Natural killer cell (primary cell): ENCODE results near the gene AKT1. TPM values are rescaled to one million over a fixed set of nuclear protein-coding genes. Genes with fewer than 3 reads are reported as not detected.

ENCODE experiments used
- ATAC-seq, 3 donors: fragments of 150-1000 bp in 2 of 3; fragments of 200-7000 bp in 1 of 3; cut with Tn5 transposase; 1 replicate in 1 of 3; 2 replicates in 2 of 3; pipeline ENCODE4 v1.10.0; 2021; ENCODE audit warnings: mild to moderate bottlenecking in 2 of 3, moderate library complexity in 2 of 3
- DNase-seq, 2 donors: peaks; one replicate each; pipeline versions ENCODE4 v3.0.0 to v3.0.0-alpha.2; 2013 to 2021; ENCODE audit warnings: mixed read lengths in 1 of 2
- H3K27ac ChIP-seq: one replicate; pipeline ENCODE4 v1.5.1; 2013; ENCODE audit warnings: mild to moderate bottlenecking, low read length
- H3K27me3 ChIP-seq: one replicate; pipeline ENCODE4 v1.6.1; 2013; ENCODE audit warnings: low read length; ENCODE audit not compliant: control insufficient read depth, insufficient read depth
- H3K36me3 ChIP-seq: one replicate; pipeline ENCODE4 v1.6.1; 2013; ENCODE audit warnings: low read length; ENCODE audit not compliant: control insufficient read depth, insufficient read depth
- H3K4me1 ChIP-seq: one replicate; pipeline ENCODE4 v1.6.1; 2013; ENCODE audit warnings: low read length; ENCODE audit not compliant: control insufficient read depth, insufficient read depth
- H3K4me3 ChIP-seq: one replicate; pipeline ENCODE4 v1.5.1; 2013; ENCODE audit warnings: low read length
- H3K9me3 ChIP-seq: one replicate; pipeline ENCODE4 v1.6.1; 2013; ENCODE audit warnings: low read length; ENCODE audit not compliant: control insufficient read depth, insufficient read depth
- H3K27ac Mint-ChIP-seq, 2 donors: one replicate each; pipeline ENCODE4 v1.8.0; 2022; ENCODE audit warnings: mild to moderate bottlenecking in 2 of 2, mixed read lengths in 2 of 2, moderate library complexity in 1 of 2
- H3K27me3 Mint-ChIP-seq, 2 donors: one replicate each; pipeline ENCODE4 v1.8.0; 2022; ENCODE audit warnings: low read depth in 2 of 2, mixed read lengths in 2 of 2
- H3K36me3 Mint-ChIP-seq: one replicate; pipeline ENCODE4 v1.8.0; 2022; ENCODE audit warnings: mixed read lengths
- H3K4me1 Mint-ChIP-seq, 2 donors: one replicate each; pipeline ENCODE4 v1.8.0; 2022; ENCODE audit warnings: mixed read lengths in 2 of 2
- H3K4me3 Mint-ChIP-seq: one replicate; pipeline ENCODE4 v1.8.0; 2022; ENCODE audit warnings: mild to moderate bottlenecking, moderate library complexity, mixed read lengths
- H3K9me3 Mint-ChIP-seq, 2 donors: one replicate each; pipeline ENCODE4 v1.8.0; 2022; ENCODE audit warnings: mixed read lengths in 2 of 2
- CTCF ChIP-seq: fragments of 200-600 bp; IDR thresholded peaks from one replicate; pipeline ENCODE4 v1.8.0; 2022; ENCODE audit warnings: antibody characterized with exemption
- WGBS: methylation state at CpG from one replicate; pipeline ENCODE4 v1.1.7; 2013; ENCODE audit warnings: missing lambda C conversion rate; ENCODE audit not compliant: insufficient coverage; 5-methylcytosine and 5-hydroxymethylcytosine counted together
- intact Hi-C: fragments of 100-400 bp; cut with micrococcal nuclease; formaldehyde crosslinking; loops from one replicate; pipeline ENCODE4 v1.14.2; 2022
- total RNA-seq, 4 donors: library from RNA; stranded (reverse); fragments of 120-200 nt in 1 of 4; gene quantifications; one replicate each; pipeline versions ENCODE4 v1.2.3 to v1.2.4, GENCODE V29; 2013 to 2022

The AKT1 gene
- total RNA-seq, 3 donors from 2014 or later (not counting 1 experiment from before 2014, with no cell fraction given): 152 to 163 (median 153) TPM

GRCh38 chr14:104784846-104785707, 10.5 kb downstream of the AKT1 start:
- intact Hi-C loops: no loop called here
- Mint-ChIP-seq H3K4me3 (no peak overlapping the region), H3K36me3 (no peaks in the 10 kb centered on the region), H3K27ac (peak overlapping the region in 1 of 2 donors; percentile 74), H3K27me3 (no peaks in the 10 kb centered on the region), H3K9me3 (no peaks in the 10 kb centered on the region), H3K4me1 (peaks cover 0 to 34% of the 10 kb centered on the region in 2 donors)
- no peaks in the 10 kb centered on the region for H3K9me3 ChIP-seq
- no peak overlapping the region for H3K4me3 ChIP-seq
- no peak for DNase-seq
- no peaks in the 10 kb centered on the region for H3K27me3 ChIP-seq
- WGBS: 83% methylated on average over 35 of the region's 36 CpGs
- TF ChIP-seq CTCF: no peak
- no peak overlapping the region for H3K27ac ChIP-seq
- peaks cover 39% of the 10 kb centered on the region for H3K4me1 ChIP-seq
- no peak for ATAC-seq
- H3K36me3 ChIP-seq: peaks cover 9% of the 10 kb centered on the region

GRCh38 chr14:104784218-104784568, 11.4 kb downstream of the AKT1 start:
- Histone ChIP-seq H3K27me3 (no peaks in the 10 kb centered on the region), H3K4me3 (no peak overlapping the region), H3K27ac (no peak overlapping the region), H3K9me3 (no peaks in the 10 kb centered on the region), H3K4me1 (peaks cover 36% of the 10 kb centered on the region), H3K36me3 (peaks cover 9% of the 10 kb centered on the region)
- no peak for TF ChIP-seq CTCF
- Mint-ChIP-seq H3K9me3 (no peaks in the 10 kb centered on the region), H3K27ac (peak overlapping the region in 1 of 2 donors; percentile 74), H3K4me3 (no peak overlapping the region), H3K36me3 (no peaks in the 10 kb centered on the region), H3K27me3 (no peaks in the 10 kb centered on the region), H3K4me1 (peaks cover 0 to 26% of the 10 kb centered on the region in 2 donors)
- DNase-seq: no peak
- 95% methylated on average over 9 of the region's 9 CpGs for WGBS
- no peak for ATAC-seq
- intact Hi-C loops: no loop called here

- H3K36me3 Mint-ChIP-seq: no peaks in the 10 kb centered on the region
- Histone ChIP-seq H3K4me3 (no peak overlapping the region), H3K27ac (no peak overlapping the region), H3K4me1 (peaks cover 35% of the 10 kb centered on the region), H3K27me3 (no peaks in the 10 kb centered on the region), H3K36me3 (peaks cover 8% of the 10 kb centered on the region), H3K9me3 (no peaks in the 10 kb centered on the region)
- no peaks in the 10 kb centered on the region for H3K9me3 Mint-ChIP-seq
- intact Hi-C loops: no loop called here
- H3K27ac Mint-ChIP-seq: peak overlapping the region in 1 of 2 donors; percentile 74
- peaks cover 0 to 25% of the 10 kb centered on the region in 2 donors for H3K4me1 Mint-ChIP-seq
- no peaks in the 10 kb centered on the region for H3K27me3 Mint-ChIP-seq
- DNase-seq (no peak), ATAC-seq (no peak)
- H3K4me3 Mint-ChIP-seq: no peak overlapping the region
- no peak for TF ChIP-seq CTCF
- 93% methylated on average over 16 of the region's 16 CpGs for WGBS
Measured at GRCh38 chr14:104783484-104784217, 11.9 kb downstream of the AKT1 start.
